Spleen (tissue), 7 donors: ENCODE measurements around the gene CXorf49.
"Not testable (repeated sequence)": the region's sequence is repeated elsewhere in the genome, so short reads cannot be mapped to it uniquely, and the experiment has no call there.

Experiments
- POLR2A ChIP-seq, 3 donors: fragments of 450-650 bp; IDR thresholded peaks; one replicate each; pipeline ENCODE4 v1.5.1; 2017; ENCODE audit warnings: antibody characterized with exemption in 3 of 3, mild to moderate bottlenecking in 1 of 3
- POLR2AphosphoS5 ChIP-seq, 3 donors: sonication (generic); formaldehyde crosslinking; IDR thresholded peaks; one replicate each; pipeline ENCODE4 v1.5.1; 2017; ENCODE audit warnings: antibody characterized with exemption in 3 of 3
- TF ChIP-seq, protein P1 (sequence below), 11 experiments: fragments of 200-600 bp in 7 of 11; fragments of 450-650 bp in 4 of 11; sonication (generic) in 4 of 11; IDR thresholded peaks in 8 of 11; conservative IDR thresholded peaks in 3 of 11; 1 replicate in 7 of 11; 2 replicates in 4 of 11; pipeline versions ENCODE4 v1.4.0 to v1.8.0; 2016 to 2021; ENCODE audit warnings: antibody characterized with exemption in 11 of 11, inconsistent platforms in 4 of 11, mild to moderate bottlenecking in 1 of 11
- donor health status: DM: no; HTN: no; CAD: no; lungs with moderate emphysema.
- donor health status: DM: no; HTN: no; CAD: no.
- donor health status: DM: no; HTN: no; CAD: no.

- not testable (repeated sequence) for TF ChIP-seq POLR2AphosphoS5, POLR2A (IDR thresholded peaks at IDR 0.05)
- TF ChIP-seq, protein P1, sequence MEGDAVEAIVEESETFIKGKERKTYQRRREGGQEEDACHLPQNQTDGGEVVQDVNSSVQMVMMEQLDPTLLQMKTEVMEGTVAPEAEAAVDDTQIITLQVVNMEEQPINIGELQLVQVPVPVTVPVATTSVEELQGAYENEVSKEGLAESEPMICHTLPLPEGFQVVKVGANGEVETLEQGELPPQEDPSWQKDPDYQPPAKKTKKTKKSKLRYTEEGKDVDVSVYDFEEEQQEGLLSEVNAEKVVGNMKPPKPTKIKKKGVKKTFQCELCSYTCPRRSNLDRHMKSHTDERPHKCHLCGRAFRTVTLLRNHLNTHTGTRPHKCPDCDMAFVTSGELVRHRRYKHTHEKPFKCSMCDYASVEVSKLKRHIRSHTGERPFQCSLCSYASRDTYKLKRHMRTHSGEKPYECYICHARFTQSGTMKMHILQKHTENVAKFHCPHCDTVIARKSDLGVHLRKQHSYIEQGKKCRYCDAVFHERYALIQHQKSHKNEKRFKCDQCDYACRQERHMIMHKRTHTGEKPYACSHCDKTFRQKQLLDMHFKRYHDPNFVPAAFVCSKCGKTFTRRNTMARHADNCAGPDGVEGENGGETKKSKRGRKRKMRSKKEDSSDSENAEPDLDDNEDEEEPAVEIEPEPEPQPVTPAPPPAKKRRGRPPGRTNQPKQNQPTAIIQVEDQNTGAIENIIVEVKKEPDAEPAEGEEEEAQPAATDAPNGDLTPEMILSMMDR (IDR thresholded peaks at IDR 0.05 in 8 of 11, conservative IDR thresholded peaks at IDR 0.05 in 3 of 11): not testable (repeated sequence)
These were observed 21.2 kb downstream of the CXorf49 start for GRCh38 chrX:71696641-71697465.
